Smooth muscle cell of the umbilical artery (primary cell): ENCODE data around the gene ASB6. TPM values are rescaled to one million over a fixed set of nuclear protein-coding genes. Genes with fewer than 3 reads are reported as not detected.

Source experiments
- total RNA-seq: library from RNA; depleted of rRNA; stranded (reverse); fragments of >200 nt; gene quantifications from 2 replicates; pipeline ENCODE4 v1.2.3, GENCODE V29; 2014

The ASB6 gene, protein sequence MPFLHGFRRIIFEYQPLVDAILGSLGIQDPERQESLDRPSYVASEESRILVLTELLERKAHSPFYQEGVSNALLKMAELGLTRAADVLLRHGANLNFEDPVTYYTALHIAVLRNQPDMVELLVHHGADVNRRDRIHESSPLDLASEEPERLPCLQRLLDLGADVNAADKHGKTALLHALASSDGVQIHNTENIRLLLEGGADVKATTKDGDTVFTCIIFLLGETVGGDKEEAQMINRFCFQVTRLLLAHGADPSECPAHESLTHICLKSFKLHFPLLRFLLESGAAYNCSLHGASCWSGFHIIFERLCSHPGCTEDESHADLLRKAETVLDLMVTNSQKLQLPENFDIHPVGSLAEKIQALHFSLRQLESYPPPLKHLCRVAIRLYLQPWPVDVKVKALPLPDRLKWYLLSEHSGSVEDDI
- 13.1 and 19.0 TPM in 2 replicates for total RNA-seq

DNA sequence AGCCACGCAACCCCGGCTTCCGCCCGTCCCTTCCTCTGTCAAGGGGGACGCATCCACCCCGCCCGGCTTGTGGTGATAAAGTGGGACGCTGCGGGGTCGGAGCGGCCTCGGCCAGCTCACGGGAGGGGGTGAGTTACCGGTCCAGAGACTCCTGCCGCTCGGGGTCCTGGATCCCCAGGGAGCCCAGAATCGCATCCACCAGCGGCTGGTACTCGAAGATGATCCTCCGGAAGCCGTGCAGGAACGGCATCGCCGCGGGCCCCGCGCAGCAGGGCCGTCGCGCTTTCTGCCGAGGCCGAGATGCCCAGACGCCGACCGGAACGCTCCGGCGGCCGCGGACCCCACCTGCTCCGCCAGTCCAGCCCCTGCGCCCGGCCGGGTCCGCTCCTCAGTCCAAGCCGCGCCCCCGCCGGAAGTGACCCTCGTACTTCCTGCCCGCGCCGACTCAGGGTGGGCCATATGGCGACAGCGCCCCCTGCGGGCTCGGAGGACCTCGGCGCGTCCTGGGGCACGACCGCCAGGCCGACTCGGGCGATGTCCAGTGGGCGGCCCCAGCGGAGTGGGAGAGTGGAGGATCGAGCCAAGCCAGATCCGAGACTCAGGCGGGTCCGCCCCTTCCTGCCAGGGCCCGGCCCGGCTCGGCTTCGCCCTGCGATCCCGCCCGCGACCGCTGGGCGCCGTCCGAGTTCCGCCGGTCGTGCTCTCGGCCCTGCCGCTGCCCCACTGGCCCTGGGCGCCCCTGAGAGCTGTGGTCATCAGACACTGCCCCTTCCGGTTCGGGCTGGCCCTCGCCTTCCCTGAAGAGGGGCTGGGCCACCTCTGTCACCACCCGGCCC is at the start of gene ASB6:
ASB6 (minus strand) TSS at position 402 of the 836 bp plus-strand sequence; CDS start at position 250, 152 bp downstream.

DNA sequence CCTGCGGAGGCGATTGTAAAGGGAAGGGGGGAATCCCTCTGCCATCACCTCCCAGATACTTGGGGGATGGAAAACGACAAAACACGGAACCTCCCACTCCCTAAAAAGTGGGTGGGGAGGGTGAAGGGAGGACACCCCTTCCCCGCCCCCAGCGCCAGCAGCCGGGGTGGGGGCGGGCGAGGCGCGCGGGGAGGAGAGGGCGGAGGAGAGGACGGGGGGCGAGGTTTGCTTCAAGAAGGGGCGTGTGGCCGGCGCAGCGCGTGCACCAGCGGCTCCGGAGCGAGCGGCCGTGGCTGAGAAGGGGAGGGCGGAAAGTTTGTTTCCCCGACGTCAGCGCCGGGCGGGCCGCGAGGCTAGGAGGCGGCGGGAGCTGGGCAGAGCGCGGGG is 23.4 kb upstream of the ASB6 start, which contains the start of gene PRRX2:
PRRX2 (plus strand) TSS at position 259 of the 387 bp plus-strand sequence. CDS start 221 bp downstream, outside the sequence.

DNA sequence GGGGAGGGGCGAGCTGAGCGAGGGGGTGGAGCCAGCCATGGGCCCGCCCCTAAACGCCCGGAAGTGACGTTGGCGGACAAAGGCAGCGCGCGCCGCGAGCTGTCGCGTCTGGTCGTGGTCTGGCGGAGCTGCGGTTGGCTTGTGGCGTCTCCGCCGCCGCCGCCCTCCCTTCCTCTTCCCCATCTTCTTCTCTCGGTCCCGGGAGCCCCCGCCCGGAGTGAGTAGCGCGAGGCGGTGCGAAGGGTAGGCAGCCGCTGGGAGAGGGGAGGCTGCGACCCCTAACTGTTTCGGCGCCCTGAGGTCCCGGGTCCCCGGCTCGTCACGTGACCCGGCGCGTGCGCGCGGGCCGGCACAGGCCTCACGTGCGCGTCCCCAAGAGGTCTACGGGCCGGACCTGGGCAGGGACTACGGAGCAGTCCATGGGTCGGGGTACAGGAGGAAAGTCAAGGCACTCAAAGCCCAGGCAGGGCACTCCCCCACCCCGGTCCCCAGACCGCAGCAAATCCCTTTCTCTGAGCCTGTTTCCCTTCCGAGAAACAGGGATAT is 15.8 kb downstream of the ASB6 start, which contains the start of gene NTMT1:
NTMT1 (plus strand) TSS at position 85 of the 546 bp plus-strand sequence. CDS start 6,541 bp downstream, outside the sequence.

DNA sequence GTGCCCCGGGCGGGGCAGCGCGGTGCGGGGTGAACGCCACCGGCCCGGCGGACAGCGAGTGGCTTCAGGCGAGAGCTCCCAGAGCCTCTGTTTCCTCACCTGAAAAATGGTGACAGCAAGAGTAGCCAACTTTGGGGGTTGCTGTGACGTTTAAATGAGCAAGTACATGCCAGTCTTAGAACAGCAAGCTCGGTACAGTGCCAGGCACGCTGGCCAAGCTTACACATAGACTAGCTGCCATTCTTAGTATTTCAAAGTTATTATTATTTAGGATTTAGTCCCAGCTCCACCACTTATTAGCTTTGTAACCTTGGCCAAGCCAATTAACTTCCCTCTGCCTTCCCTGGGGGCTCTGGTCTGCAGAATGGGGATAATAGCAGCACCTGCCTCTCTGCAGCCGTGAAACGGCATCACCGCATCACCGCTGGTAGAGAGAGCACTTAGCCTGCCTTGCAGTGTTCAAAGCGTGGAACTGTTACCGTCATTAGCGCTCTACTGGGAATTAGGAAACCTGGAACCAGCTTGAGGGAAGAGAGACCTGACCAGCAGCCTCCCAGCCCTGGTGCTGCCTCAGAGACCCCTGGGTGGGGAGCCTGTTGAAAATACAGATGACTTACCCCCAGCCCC is 21.2 kb downstream of the ASB6 start, which contains the start of gene C9orf50:
C9orf50 (minus strand) TSS at position 433 of the 627 bp plus-strand sequence. CDS start 527 bp downstream, outside the sequence.

Other genes with a start within 250 kb of the ASB6 start
- gene C9orf50, start 21.1 kb downstream of the ASB6 start, total RNA-seq: not detected in 2 replicates
- gene NTMT1, start 16.0 kb downstream of the ASB6 start, total RNA-seq: 28.7 and 31.5 TPM in 2 replicates
- 0.14 and 0.59 TPM in 2 replicates for gene PRRX2, start 23.5 kb upstream of the ASB6 start, total RNA-seq
- 6.3 and 162 TPM in 2 replicates for gene PTGES, start 110.9 kb upstream of the ASB6 start, total RNA-seq
- 58.1 and 58.2 TPM in 2 replicates for gene TOR1B, start 161.0 kb upstream of the ASB6 start, total RNA-seq
- 52.2 and 54.9 TPM in 2 replicates for gene TOR1A, start 182.0 kb upstream of the ASB6 start, total RNA-seq
- gene C9orf78, start 193.1 kb upstream of the ASB6 start, total RNA-seq: 41.9 and 60.7 TPM in 2 replicates
- gene USP20, start 193.3 kb upstream of the ASB6 start, total RNA-seq: 11.3 and 17.7 TPM in 2 replicates